ENCODE results near the gene SPTBN4. TPM values are rescaled to one million over a fixed set of nuclear protein-coding genes. Genes with fewer than 3 reads are reported as not detected.
"Not testable (repeated sequence)": the region's sequence is repeated elsewhere in the genome, so short reads cannot be mapped to it uniquely, and the experiment has no call there.

SPTBN4 gene
- total RNA-seq, 4 donors from 2014 or later: 4.7 to 9.4 (median 5.9) TPM

GRCh38 chr19:40543029-40543597, 76.3 kb downstream of the SPTBN4 start:
- Histone ChIP-seq H3K4me1 (peaks cover 0 to 23% (median 0%) of the 10 kb centered on the region in 3 donors), H3K36me3 (no peaks in the 10 kb centered on the region), H3K4me3 (no peak overlapping the region), H3K27me3 (no peaks in the 10 kb centered on the region), H3K27ac (peak overlapping the region in 1 of 4 donors; percentile 27), H3K9me3 (peaks cover 0 to 3% (median 0%) of the 10 kb centered on the region in 3 donors)
- TF ChIP-seq CTCF (IDR thresholded peaks at IDR 0.05) (no peak), EP300 (IDR thresholded peaks at IDR 0.05) (no peak), POLR2A (IDR thresholded peaks at IDR 0.05) (no peak), POLR2AphosphoS5 (IDR thresholded peaks at IDR 0.05) (no peak)
- ATAC-seq: no peak
- 91% methylated on average over 6 of the region's 6 CpGs; no CpG with 5 or more reads in 1 of the 2 donors for WGBS, 2 donors (ENCODE audit: low coverage in 1 of 2)

GRCh38 chr19:40546153-40546841, 79.5 kb downstream of the SPTBN4 start:
- Histone ChIP-seq H3K27me3 (peaks cover 26% of the 10 kb centered on the region), H3K4me1 (peaks cover 0 to 27% (median 3%) of the 10 kb centered on the region in 3 donors)
- H3K36me3 ChIP-seq, H3K27ac ChIP-seq, H3K4me3 ChIP-seq, ATAC-seq, H3K9me3 ChIP-seq: not testable (repeated sequence)
- WGBS, 2 donors (ENCODE audit: low coverage in 1 of 2): 79 to 80% methylated on average over 2 to 3 of the region's 3 CpGs

GRCh38 chr19:40547190-40547589, 80.4 kb downstream of the SPTBN4 start:
- H3K4me1 ChIP-seq: peaks cover 0 to 21% (median 3%) of the 10 kb centered on the region in 3 donors
- not testable (repeated sequence) for H3K4me3 ChIP-seq, H3K27ac ChIP-seq, ATAC-seq, H3K9me3 ChIP-seq, H3K36me3 ChIP-seq
- H3K27me3 ChIP-seq: peaks cover 30% of the 10 kb centered on the region
- WGBS, 2 donors (ENCODE audit: low coverage in 1 of 2): 78 to 100% methylated on average over 2 to 3 of the region's 4 CpGs

GRCh38 chr19:40547836-40548235, 81.0 kb downstream of the SPTBN4 start:
- ATAC-seq: no peak
- no peak for TF ChIP-seq CTCF (IDR thresholded peaks at IDR 0.05)
- TF ChIP-seq EP300 (IDR thresholded peaks at IDR 0.05): no peak
- no peak for TF ChIP-seq POLR2A (IDR thresholded peaks at IDR 0.05)
- no peak for TF ChIP-seq POLR2AphosphoS5 (IDR thresholded peaks at IDR 0.05)
- H3K4me1 ChIP-seq: peaks cover 0 to 15% (median 3%) of the 10 kb centered on the region in 3 donors
- peaks cover 0 to 8% of the 10 kb centered on the region in 2 donors for H3K36me3 ChIP-seq
- 63% methylated on average over 1 of the region's 1 CpG; no CpG with 5 or more reads in 1 of the 2 donors for WGBS, 2 donors (ENCODE audit: low coverage in 1 of 2)
- no peak overlapping the region for H3K27ac ChIP-seq
- H3K27me3 ChIP-seq: peaks cover 33% of the 10 kb centered on the region
- H3K9me3 ChIP-seq: peaks cover 0 to 3% (median 0%) of the 10 kb centered on the region in 3 donors
- H3K4me3 ChIP-seq: no peak overlapping the region

GRCh38 chr19:40549007-40549708, 82.4 kb downstream of the SPTBN4 start:
- no peak overlapping the region for H3K27ac ChIP-seq
- 12 to 22% methylated on average over 5 to 12 of the region's 43 CpGs for WGBS, 2 donors (ENCODE audit: low coverage in 1 of 2)
- H3K36me3 ChIP-seq: peaks cover 0 to 9% of the 10 kb centered on the region in 2 donors
- no peak overlapping the region for H3K4me3 ChIP-seq
- TF ChIP-seq POLR2AphosphoS5 (IDR thresholded peaks at IDR 0.05) (no peak), CTCF (IDR thresholded peaks at IDR 0.05) (peak in 3 of 4 experiments; percentile 21 to 73 (median 35))
- ATAC-seq: no peak
- H3K9me3 ChIP-seq: peaks cover 0 to 3% (median 0%) of the 10 kb centered on the region in 3 donors
- peaks cover 46% of the 10 kb centered on the region for H3K27me3 ChIP-seq
- H3K4me1 ChIP-seq: peaks cover 0 to 9% (median 3%) of the 10 kb centered on the region in 3 donors

All from gastroesophageal sphincter (tissue), 4 donors.